ENCODE results near the gene TUBGCP3. TPM values are rescaled to one million over a fixed set of nuclear protein-coding genes. Genes with fewer than 3 reads are reported as not detected.
"Not testable (repeated sequence)": the region's sequence is repeated elsewhere in the genome, so short reads cannot be mapped to it uniquely, and the experiment has no call there.

Gene TUBGCP3
- total RNA-seq, 1 donor from 2014 or later, result 12.5 TPM

DNA sequence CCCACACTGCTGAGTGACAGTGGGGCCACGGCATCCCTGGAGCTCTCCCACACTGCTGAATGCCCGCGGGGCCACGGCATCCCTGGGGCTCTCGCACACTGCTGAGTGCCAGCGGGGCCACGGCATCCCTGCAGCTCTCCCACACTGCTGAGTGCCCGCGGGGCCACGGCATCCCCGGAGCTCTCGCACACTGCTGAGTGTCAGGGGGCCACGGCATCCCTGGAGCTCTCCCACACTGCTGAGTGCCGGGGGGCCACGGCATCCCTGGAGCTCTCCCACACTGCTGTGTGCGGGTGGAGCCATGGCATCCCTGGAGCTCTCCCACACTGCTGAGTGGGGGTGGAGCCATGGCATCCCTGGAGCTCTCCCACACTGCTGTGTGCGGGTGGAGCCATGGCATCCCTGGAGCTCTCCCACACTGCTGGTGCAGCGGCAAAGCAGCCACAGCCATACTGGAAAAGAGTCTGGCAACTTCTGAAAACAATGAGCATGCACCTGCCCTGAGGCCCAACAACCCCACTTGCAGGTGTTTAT lies 8.6 kb downstream of the TUBGCP3 start:
- no peak for DNase-seq (ENCODE audit: low read depth)

DNA sequence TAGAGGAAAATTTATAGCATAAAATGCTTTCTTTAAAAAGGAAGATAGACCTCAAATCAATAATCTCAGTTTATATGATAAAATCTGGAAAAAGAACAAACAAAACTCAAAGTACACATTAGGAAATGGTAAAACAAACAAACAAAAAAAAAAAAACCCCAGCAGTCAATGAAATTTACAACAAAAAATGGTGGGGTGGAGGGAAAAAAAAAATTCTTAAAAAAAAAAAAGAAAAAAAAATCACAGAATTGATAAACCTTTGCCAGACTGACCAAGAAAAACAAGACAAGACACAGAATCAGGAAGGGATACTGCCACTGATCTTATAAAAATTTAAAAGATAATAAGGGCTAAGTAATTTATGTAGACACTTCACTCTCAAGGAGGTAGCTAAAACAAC lies 11.2 kb downstream of the TUBGCP3 start:
- DNase-seq (ENCODE audit: low read depth), result no peak

DNA sequence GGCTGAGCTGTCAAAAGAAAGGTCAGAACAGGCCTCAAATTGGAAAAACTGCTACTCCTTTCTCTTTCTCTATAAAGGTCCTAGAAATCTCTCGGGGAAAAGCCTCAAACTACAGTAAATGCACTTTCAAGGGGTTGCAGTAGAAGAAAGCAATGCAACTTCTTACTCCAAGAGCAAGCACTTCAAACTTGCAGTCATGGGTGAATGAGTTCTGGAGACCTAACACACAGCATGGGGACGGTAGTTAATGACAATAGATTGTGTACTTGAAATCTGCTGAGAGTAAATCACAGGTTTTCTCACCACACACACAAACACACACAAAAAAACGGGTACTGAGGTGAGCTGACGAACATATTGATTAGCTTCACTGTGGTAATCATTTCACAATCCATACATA lies 11.8 kb downstream of the TUBGCP3 start:
- DNase-seq (ENCODE audit: low read depth), result no peak

DNA sequence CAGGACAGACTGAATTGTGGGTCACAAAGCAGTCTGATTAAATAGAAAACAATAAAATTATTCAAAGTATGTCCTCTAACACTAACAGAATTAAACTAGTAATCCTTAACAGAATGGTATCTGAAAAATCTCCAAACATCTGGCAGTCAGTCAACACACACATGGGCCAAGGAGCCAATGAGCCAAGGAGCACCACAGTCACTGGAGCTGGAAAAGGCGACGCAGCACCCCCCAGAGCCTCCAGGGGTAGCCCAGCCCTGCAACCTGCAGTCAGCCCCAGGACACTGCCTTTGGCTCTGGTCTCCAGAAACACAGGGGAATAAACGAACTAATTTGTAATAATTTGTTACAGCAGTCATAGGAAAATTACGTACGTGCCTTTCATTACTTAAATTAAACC lies 12.3 kb downstream of the TUBGCP3 start:
- no peak for DNase-seq (ENCODE audit: low read depth)

DNA sequence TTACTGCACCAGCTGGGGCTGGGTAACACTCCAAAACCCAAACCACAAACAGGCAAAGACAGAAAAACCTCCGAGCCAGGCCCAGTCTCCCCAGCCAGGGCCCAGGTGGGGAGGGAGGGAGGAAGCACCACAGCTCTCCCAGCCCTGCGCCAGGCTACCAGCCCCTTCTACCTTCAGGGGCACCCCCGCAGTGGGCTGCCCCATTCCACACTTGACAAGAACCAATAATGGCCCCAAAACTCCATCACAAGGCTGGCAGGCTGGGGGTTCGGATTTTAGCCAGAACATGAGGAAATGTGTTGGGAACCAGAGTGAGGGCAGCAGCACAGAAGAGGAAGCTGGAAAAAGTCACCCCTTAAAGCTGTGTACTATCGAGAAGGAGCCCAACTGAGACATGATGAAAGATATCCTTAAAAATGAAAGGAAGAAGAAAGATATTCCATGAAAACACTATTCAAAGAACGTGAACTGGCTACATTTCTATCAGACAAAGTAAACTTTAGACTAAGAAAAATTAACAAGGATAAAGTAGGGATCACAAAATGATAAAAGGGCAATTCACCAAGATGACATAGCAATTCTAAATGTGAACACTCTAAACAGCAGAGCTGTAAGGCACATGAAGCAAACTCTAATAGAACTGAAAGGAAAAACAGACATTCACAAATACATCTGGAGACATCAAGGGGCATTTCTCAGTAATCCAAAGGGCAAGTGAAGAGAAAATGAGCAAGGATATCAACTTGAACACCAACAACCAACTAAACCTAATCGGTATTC lies 12.9 kb downstream of the TUBGCP3 start:
- no peak for DNase-seq (ENCODE audit: low read depth)

DNA sequence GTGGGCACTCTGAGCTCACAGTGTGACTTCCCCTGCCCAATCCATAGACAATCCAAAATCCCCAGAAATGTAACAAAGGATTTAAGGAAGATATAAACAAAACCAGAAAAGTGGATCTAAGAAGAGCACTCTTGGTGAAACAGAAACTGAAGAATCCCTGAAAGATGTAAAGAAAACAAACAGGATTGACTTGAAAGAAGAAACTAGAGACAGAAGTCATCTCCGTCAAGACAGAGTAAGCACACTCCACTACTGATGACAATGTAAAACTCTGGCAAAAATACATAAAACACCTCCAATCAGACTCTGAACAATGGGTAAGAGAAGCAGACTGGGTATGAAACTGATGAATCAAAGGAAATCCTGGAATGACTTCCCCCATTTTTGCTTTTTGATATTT lies 13.5 kb downstream of the TUBGCP3 start:
- no peak for DNase-seq (ENCODE audit: low read depth)

DNA sequence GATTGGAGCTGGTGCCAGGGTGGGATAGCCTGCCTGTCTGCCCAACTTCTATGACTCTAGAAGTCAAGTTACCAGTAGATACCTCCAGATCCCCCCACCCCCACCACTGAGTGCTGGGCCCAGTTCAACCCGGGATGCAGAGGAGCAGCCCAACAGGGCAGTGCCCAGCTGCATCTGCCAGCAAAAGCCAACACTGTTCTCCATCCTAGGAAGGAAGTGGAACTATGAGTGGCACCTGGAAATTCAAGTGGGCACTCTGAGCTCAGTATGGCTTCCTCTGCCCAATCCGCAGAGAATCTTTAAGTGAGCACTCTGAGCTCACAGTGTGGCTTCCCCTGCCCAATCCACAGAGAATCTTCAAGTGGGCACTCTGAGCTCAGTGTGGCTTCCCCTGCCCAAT lies 14.2 kb downstream of the TUBGCP3 start:
- DNase-seq (ENCODE audit: low read depth), result no peak

DNA sequence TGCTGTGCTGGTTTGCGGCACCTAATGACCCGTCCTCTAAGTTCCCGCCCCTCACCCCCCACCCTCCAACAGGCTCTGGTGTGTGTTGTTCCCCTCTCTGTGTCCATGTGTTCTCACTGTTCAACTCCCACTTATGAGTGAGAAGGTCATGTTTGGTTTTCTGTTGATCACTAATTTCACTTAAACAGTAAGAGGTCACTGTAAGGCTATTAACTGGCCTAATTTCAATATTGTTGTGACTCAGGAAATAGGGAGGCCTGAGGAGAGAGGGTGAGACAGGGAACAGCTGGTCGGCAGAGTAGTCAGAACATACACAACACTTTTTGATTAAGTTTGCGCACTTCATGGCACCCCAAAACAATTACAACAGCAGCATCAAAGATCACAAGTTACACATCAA lies 15.6 kb downstream of the TUBGCP3 start:
- DNase-seq (ENCODE audit: low read depth), result no peak

DNA sequence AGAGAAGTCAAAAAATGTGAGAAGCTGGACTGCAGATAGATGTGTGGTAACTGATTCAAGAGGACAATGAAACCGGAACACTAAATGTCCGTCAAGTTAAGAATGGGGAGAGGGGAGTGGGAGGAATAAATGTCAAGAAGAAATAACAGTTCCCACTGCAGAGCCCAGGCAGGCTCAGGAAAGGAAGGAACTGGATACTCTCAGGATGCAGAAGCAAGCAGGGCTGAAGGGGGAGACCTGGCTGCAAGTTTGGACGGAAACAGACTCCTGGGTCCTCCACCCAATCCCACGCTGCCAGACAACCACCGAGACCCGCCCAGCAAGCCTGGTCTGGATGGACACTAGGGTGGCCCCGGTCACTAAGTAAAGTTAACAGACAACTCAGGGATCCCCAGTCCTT lies 18.1 kb downstream of the TUBGCP3 start:
- DNase-seq (ENCODE audit: low read depth), result no peak

DNA sequence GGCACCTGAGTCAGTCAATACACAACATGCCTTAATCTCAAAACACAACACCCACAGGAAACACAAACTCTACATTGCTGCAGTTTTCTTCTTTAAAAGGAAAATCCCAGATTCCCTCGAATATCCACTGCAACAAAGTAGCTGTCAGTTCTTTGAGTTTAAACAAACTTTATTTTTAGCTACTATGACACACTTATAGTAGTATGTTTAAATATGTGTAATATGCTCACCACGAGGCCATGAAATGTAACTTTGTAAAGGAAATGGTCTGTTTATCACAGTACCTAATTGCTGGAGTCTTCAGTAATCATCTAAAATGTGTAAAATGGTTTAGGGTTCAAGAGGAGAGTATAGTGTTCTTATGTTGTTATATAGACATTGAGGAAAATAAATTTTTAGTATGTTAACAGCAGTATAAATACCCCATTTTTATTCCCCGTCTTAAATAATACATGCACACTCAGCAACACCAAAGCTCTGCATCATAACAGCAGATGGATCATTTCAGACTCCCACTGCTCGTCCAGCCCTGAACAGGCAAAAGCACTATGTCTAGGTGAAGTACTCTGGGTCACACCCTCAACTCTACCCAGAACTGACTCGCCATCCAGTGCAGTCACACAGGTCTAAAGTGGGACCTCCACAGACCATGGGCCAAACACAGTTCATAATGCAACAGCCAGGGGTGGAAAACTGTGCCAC lies 20.6 kb downstream of the TUBGCP3 start:
- no peak for DNase-seq (ENCODE audit: low read depth)

DNA sequence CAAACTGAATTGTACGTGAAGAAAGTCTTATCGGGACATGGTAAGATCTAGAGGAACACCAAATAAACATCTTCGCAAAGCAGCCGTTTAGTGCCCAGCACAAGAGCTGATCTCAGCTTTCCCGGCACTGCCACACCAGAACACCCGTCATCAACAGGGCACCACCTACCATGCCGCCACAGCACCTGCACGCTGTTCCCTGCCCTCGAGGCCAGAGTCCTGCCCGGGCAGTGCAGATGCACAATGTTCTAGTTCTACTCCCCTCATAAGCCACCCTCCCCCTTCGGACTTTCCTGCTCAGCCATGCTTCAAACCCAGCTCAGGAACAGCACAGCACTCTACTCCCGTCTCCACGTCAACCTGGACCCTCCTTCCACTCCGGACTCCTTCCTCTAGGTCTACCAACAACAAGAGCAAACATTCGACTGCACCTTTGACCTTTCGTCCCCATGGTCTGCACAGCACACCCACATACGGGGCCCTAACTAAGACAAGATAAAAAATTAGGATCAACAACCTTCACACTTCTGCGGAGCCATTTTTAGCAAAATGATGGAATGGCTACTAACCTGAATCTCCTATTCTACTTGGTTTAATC lies 25.1 kb downstream of the TUBGCP3 start:
- no peak for DNase-seq (ENCODE audit: low read depth)

DNA sequence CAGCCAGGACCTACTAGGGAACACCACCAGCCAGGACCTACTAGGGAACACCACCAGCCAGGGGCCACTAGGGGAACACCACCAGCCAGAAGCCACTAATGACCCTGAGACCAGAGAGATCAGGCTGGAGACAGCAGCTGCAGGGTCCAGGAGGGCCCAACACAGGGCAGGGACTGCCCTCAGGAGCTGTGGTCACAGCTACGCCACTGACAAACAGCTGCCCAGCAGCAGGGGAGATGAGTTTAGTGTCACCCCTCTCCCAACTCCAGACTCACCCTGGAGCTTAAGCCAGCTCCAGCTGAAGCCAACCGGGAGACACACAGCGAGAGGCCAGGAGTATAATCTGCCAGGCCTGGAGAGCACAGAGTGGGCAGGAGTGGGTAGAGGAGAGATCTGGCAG lies 25.7 kb downstream of the TUBGCP3 start:
- peak; percentile 84 for DNase-seq (ENCODE audit: low read depth)

DNA sequence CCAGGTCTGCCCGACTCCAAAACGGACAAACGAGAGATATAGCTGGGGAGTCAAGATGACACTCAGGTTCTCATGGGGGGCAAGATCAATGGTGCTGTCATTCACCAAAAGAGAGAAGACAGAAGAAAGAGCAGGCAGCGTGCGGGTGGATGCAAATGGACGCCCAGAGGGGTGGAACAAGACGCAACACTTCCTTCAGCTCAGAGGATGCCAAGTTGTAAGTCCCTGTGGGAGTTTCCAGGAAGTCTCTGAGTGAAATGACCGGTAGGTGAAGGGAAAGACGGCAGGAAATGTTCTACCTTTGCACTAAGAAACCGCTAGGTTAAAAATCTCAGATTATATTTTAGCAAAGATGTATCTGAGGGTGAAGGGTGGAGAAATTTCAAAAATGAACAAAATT lies 26.5 kb downstream of the TUBGCP3 start:
- DNase-seq (ENCODE audit: low read depth), result no peak

DNA sequence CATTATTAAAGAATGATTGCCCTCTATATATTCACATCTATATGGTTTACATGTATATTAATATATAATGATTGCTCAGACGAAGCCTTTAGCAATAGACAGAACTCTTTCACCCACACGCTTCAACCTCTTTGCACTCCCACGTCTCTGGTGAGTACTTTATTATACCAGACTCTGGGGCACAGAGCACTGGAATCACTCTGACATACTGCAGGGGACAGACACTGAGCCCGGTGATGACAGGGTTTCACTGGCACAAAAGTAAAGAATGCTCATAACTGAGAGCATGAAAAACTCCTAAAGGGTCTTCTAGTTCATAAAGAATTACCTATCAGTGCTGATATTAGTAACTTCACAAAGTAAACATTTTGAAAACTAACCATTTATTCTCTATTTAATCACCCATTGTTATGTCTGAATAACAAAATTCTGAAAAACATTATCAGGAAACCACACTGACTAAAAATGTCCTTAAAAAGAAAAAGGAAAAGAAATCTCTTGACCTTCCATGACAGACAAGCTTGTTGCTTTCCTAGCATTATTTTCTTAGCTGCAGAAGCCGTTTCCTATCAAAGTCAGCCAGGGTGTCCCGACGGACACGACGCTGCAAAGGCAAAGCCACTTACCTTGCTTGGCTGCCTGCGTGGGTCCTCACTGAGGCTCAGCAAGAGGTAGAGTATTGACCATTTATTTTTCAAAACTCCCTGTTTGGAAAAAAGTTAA lies 29.1 kb downstream of the TUBGCP3 start:
- DNase-seq (ENCODE audit: low read depth), result no peak

DNA sequence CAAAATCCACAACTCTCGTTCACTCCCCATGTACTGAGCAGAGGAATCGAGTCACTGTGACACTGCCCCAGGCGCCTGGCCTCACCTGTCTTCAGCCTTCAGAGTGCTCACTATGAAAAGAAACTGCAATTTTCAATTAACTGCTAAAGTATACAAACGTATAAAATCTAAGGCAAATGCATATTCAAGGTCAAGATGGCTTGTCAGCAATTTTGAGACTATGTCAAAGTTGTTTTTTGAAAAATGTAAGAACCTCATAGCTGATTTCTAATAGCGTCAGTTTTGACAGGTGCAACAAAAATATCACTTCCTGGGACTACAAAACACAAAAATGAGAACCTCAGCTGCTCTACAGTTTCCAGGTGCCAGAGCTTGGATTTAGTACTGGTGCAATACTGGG lies 31.4 kb downstream of the TUBGCP3 start:
- no peak for DNase-seq (ENCODE audit: low read depth)

DNA sequence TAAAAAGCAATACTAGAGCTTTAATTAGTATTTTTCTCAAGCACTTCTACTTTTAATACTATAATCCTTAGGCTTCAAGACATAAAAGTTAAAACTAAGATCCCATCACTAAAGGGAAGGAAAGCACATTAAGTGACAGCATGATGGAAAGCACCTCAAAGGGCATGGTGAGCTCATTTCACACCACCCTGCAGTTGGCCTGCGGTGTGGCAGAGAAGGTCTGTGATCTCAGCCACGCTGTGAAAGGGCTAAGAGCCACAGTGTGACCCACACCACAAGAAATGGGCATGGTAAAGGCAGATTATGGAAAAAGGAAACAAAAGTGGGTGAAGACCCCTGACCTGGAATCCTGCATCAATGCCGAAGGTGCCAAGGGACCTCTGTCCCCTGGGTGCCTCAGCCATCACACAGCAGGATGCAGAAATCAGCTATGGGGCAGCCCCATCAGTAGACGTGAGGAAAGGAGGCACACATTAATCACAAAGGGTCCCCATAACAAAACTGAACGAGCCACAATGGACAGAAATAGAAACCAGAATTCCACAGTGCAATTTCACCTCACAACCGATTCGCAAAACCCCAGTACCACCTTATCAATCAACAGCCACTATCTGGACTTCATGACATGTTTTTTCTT lies 33.6 kb downstream of the TUBGCP3 start:
- DNase-seq (ENCODE audit: low read depth), result no peak

DNA sequence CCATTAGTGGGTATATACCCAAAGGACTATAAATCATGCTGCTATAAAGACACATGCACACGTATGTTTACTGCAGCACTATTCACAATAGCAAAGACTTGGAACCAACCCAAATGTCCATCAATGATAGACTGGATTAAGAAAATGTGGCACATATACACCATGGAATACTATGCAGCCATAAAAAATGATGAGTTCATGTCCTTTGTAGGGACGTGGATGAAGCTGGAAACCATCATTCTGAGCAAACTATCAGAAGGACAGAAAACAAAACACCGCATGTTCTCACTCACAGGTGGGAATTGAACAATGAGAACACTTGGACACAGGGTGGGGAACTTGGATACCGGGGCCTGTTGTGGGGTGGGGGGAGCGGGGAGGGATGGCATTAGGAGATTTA lies 39.0 kb downstream of the TUBGCP3 start:
- DNase-seq (ENCODE audit: low read depth), result not testable (repeated sequence)

DNA sequence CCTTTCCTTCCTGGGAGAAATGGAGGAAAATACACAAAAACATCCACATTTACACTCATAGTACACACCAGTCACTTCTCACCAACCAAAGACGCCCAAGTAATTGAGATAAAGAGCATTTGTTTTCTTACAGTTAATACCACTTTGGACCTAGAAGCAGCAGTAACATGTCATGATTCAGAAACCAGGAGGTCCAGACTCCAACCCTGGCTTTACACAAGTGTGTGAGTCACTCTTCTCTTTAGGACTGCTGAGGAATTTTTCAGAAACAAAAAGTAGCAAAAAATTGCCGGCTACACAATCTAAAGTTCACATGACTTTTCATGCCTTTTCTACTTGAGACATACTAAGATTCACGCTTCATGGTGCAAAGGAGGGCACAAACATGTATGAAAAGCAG lies 42.1 kb downstream of the TUBGCP3 start:
- peak; percentile 31 for DNase-seq (ENCODE audit: low read depth)

DNA sequence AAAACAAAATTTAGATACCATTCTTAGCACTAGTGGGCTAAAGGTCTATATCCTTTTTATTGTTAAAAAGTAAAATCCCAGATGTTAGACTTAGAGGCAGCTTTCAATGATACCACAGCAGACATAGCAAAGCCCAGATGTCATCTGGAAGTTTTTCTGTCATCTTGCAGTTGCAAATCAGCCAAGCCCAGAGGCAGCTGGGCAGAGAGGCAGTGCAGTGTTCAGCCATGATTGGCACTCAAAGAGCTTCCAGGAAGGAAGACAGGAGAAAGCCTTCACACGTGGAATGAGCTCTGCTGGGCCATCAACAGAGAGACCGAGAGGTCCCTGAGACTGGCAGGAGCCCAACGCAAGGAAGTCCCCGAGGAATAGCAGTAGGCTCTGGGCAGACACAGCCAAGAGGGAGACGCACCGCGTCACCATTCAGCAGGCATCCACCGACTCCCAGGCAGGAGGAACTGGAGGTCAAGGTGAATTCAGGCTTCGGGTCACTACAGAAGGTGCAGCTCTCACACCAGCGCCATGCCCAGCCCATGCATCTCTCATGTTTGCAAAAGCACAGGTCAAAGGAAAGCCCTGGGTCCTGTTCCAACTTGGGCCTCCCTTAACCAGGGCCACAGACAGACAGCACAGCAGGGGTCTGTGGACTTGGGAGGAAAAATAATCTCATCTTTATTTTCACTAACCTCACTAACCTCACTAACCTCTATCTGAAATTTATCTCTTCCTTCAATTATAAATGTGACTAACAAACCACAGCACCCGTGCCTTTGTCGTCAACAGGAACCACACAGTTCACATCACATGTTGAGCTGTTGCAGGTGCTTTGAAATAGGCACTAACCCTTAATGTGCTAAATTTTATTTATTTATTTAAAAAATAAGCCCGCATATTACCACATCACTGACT lies 54.9 kb downstream of the TUBGCP3 start:
- peak; percentile 68 for DNase-seq (ENCODE audit: low read depth)

DNA sequence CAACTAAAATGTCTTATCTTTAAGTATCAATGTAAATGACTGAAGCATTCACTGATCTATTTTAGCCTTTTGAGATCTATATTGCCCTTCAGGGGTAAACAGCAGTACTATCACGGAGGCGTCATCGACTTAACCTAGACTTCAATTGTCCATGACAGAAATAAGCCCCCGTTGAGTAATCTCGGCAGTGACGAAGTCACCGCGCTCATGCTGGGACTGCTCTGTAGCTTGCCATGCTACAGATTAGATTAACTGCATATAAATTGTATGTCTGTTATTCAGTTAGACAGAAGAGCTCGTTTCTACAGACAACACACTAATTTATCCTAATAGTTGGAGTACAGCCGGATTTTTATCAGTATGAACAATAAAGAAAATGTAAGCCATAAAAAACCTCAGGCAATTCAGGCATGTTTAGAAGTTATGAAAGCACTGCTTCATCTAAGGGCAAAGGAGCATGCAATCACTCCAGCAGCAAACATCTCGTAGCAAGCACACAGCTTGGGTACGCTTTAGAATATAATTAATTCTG lies 56.6 kb downstream of the TUBGCP3 start:
- no peak for DNase-seq (ENCODE audit: low read depth)
